ENCODE data around the gene ATP5F1B. TPM values are rescaled to one million over a fixed set of nuclear protein-coding genes. Genes with fewer than 3 reads are reported as not detected.
A peak's percentile ranks its signal among the peaks of the same experiment; 100 is the strongest.

ATP5F1B gene
- total RNA-seq, 1 donor from 2014 or later, result 609 TPM

DNA sequence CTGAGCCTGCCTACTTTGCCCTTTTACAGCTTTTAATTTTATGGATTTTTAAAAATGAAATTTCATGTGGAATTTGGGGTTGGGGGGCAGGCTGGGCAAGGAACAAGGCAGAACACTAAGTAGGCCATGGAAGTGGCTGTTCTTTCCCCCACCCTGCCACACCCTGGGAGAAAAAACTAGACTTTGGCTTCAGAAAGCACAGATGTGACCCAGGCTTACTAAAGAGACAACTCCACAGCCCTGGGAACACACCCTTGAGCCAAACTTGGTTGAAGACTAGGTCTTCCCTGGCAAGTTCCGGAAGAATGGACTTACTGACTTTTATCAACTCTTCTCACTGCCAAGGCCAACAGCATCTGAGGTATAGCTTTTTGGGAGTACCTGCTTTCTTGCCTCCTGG lies 56.0 kb downstream of the ATP5F1B start:
- H3K27ac Mint-ChIP-seq, result no peak overlapping the region

More for the DNA sequence above, 56.0 kb downstream of the ATP5F1B start:
- H3K27ac ChIP-seq, result no peak overlapping the region
- no peak overlapping the region for H3K4me3 ChIP-seq
- peaks cover 13% of the 10 kb centered on the region for H3F3A ChIP-seq (ENCODE audit: low read depth)
- H3K27me3 ChIP-seq, result no peaks in the 10 kb centered on the region
- H4K20me1 ChIP-seq (ENCODE audit: low read depth), result no peaks in the 10 kb centered on the region
- no peak for DNase-seq (ENCODE audit: low spot score)
- peaks cover 4% of the 10 kb centered on the region for H3K27me3 Mint-ChIP-seq (ENCODE audit: insufficient read depth, low read depth)
- H3K4me1 Mint-ChIP-seq, result peaks cover 6% of the 10 kb centered on the region
- H2AFZ ChIP-seq (replicated peaks), result no peak overlapping the region
- H3K4me2 ChIP-seq, result no peak overlapping the region
- H3K9me3 Mint-ChIP-seq, result no peaks in the 10 kb centered on the region
- no peaks in the 10 kb centered on the region for H3K4me1 ChIP-seq
- H3K36me3 Mint-ChIP-seq, result peaks cover 18% of the 10 kb centered on the region
- no peak overlapping the region for H3K4me3 Mint-ChIP-seq
- TF ChIP-seq EZH2 (IDR thresholded peaks at IDR 0.05) (no peak), EZH2phosphoT487 (IDR thresholded peaks at IDR 0.05) (no peak)
- TF ChIP-seq, protein P1, sequence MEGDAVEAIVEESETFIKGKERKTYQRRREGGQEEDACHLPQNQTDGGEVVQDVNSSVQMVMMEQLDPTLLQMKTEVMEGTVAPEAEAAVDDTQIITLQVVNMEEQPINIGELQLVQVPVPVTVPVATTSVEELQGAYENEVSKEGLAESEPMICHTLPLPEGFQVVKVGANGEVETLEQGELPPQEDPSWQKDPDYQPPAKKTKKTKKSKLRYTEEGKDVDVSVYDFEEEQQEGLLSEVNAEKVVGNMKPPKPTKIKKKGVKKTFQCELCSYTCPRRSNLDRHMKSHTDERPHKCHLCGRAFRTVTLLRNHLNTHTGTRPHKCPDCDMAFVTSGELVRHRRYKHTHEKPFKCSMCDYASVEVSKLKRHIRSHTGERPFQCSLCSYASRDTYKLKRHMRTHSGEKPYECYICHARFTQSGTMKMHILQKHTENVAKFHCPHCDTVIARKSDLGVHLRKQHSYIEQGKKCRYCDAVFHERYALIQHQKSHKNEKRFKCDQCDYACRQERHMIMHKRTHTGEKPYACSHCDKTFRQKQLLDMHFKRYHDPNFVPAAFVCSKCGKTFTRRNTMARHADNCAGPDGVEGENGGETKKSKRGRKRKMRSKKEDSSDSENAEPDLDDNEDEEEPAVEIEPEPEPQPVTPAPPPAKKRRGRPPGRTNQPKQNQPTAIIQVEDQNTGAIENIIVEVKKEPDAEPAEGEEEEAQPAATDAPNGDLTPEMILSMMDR (IDR thresholded peaks at IDR 0.05), result no peak
- no peaks in the 10 kb centered on the region for H3K79me2 ChIP-seq (ENCODE audit: low read depth)
- no peaks in the 10 kb centered on the region for H3K36me3 ChIP-seq
- no peak overlapping the region for H3K9ac ChIP-seq
- H3K9me3 ChIP-seq (ENCODE audit: low read depth), result no peaks in the 10 kb centered on the region

Small RNA genes within 50 kb of the gene (small RNA-seq; reads per million reads assigned to genes)
- gene RN7SL809P (not detected), gene RNU6-343P (not detected), gene SNORD59A (1,837 reads per million, percentile 99 among the genes with 10 or more reads in this experiment)

Other genes starting within 250 kb of the ATP5F1B start
- gene TIMELESS, start 196.6 kb downstream of the ATP5F1B start, total RNA-seq (ENCODE audit: low replicate concordance), result 56.3 and 79.1 TPM in 2 replicates
- gene MIP, start 191.3 kb downstream of the ATP5F1B start, total RNA-seq (ENCODE audit: low replicate concordance), result 0.03 TPM in 1 of 2 replicates, not detected in the other
- gene SPRYD4, start 177.4 kb downstream of the ATP5F1B start, total RNA-seq (ENCODE audit: low replicate concordance), result 2.6 and 3.0 TPM in 2 replicates
- 2.3 and 2.9 TPM in 2 replicates for gene GLS2, start 157.8 kb downstream of the ATP5F1B start, total RNA-seq (ENCODE audit: low replicate concordance)
- gene RBMS2, start 124.2 kb downstream of the ATP5F1B start, total RNA-seq (ENCODE audit: low replicate concordance), result 12.9 and 13.1 TPM in 2 replicates
- gene BAZ2A, start 15.7 kb downstream of the ATP5F1B start, total RNA-seq (ENCODE audit: low replicate concordance), result 27.1 and 55.1 TPM in 2 replicates
- 197 and 298 TPM in 2 replicates for gene PTGES3, start 42.3 kb upstream of the ATP5F1B start, total RNA-seq (ENCODE audit: low replicate concordance)
- 1,855 and 2,450 TPM in 2 replicates for gene NACA, start 79.3 kb upstream of the ATP5F1B start, total RNA-seq (ENCODE audit: low replicate concordance)
- gene PRIM1, start 106.3 kb upstream of the ATP5F1B start, total RNA-seq (ENCODE audit: low replicate concordance), result 108 and 166 TPM in 2 replicates
- 2.5 and 10.0 TPM in 2 replicates for gene HSD17B6, start 117.3 kb upstream of the ATP5F1B start, total RNA-seq (ENCODE audit: low replicate concordance)